GM12878 (cell line): Measurements from ENCODE around the gene SLC4A8. TPM values are rescaled to one million over a fixed set of nuclear protein-coding genes. Genes with fewer than 3 reads are reported as not detected.

Experiments
- ATAC-seq: fragments of 200-7000 bp; cut with Tn5 transposase; 3 replicates; pipeline ENCODE4 v1.9.1; 2020; ENCODE audit warnings: mild to moderate bottlenecking, moderate library complexity
- BruUV-seq: library from RNA; stranded (reverse); fragments of 400-500 nt; replicated peaks from 2 replicates; lab custom pipeline; 2021; lab: Mats Ljungman, UMichigan
- CTCF ChIA-PET: fragments of 300-600 bp; sonication (Branson Sonifier 250); formaldehyde crosslinking; extraction: SDS; loops from one replicate; lab custom pipeline; 2021; ENCODE audit warnings: inconsistent platforms; lab: Yijun Ruan, JAX
- POLR2A ChIA-PET: fragments of 350-600 bp; formaldehyde crosslinking; extraction: SDS; loops from one replicate; lab custom pipeline; 2021; ENCODE audit warnings: inconsistent platforms; lab: Charles Lee
- RAD21 ChIA-PET: fragments of 300-600 bp; sonication (Branson Sonifier 250); formaldehyde crosslinking; loops from one replicate; lab custom pipeline; 2023; ENCODE audit warnings: antibody characterized with exemption; ENCODE audit not compliant: unreplicated experiment; lab: Charles Lee
- SMC1A ChIA-PET: fragments of 300-600 bp; sonication (Branson Sonifier 250); formaldehyde crosslinking; loops from one replicate; lab custom pipeline; 2023; ENCODE audit not compliant: unreplicated experiment, uncharacterized antibody; lab: Charles Lee
- DNase-seq: peaks from one replicate; pipeline ENCODE4 v3.0.0-alpha.2; 2011; ENCODE audit warnings: low read depth, low spot score
- FAIRE-seq: peaks from 3 replicates; lab custom pipeline; 2011; peaks lifted over from hg19 to GRCh38; lab: Jason Lieb, UNC
- H2AFZ ChIP-seq: 2 replicates; pipeline ENCODE4 v1.6.0; 2011; ENCODE audit warnings: low read depth, low read length, control low read depth; ENCODE audit not compliant: control insufficient read depth
- H3K27ac ChIP-seq: 2 replicates; pipeline ENCODE4 v1.5.1; 2011; ENCODE audit warnings: control low read depth; ENCODE audit not compliant: control insufficient read depth, insufficient read depth
- H3K27me3 ChIP-seq, 2 experiments: replicated peaks in 1 of 2; 2 replicates each; pipeline versions ENCODE4 v1.6.0 to v1.6.1; 2011; ENCODE audit warnings: low read length in 1 of 2; ENCODE audit not compliant: control insufficient read depth in 2 of 2, insufficient read depth in 2 of 2
- H3K36me3 ChIP-seq, 2 experiments: 2 replicates each; pipeline ENCODE4 v1.5.1; 2011; ENCODE audit warnings: low read length in 1 of 2; ENCODE audit not compliant: control insufficient read depth in 2 of 2, insufficient read depth in 2 of 2
- H3K4me1 ChIP-seq: 2 replicates; pipeline ENCODE4 v1.6.1; 2011; ENCODE audit warnings: mild to moderate bottlenecking, low read length, moderate library complexity, mixed read lengths; ENCODE audit not compliant: control insufficient read depth, insufficient read depth
- H3K4me2 ChIP-seq: 2 replicates; pipeline ENCODE4 v1.6.0; 2011; ENCODE audit warnings: control low read depth; ENCODE audit not compliant: control insufficient read depth, insufficient read depth
- H3K4me3 ChIP-seq: fragments of 200-600 bp; sonication (generic); 2 replicates; pipeline ENCODE4 v1.5.1; 2016
- H3K79me2 ChIP-seq: 2 replicates; pipeline ENCODE4 v1.6.0; 2011; ENCODE audit warnings: low read length; ENCODE audit not compliant: control insufficient read depth, insufficient read depth
- H3K9ac ChIP-seq: 2 replicates; pipeline ENCODE4 v1.8.0; 2011; ENCODE audit warnings: low read length, control low read depth, mixed read lengths; ENCODE audit not compliant: control insufficient read depth, insufficient read depth
- H3K9me3 ChIP-seq: replicated peaks from 3 replicates; pipeline ENCODE4 v1.5.1; 2011; ENCODE audit warnings: mild to moderate bottlenecking, low read length; ENCODE audit not compliant: control insufficient read depth, insufficient read depth
- H4K20me1 ChIP-seq: 2 replicates; pipeline ENCODE4 v1.6.0; 2011; ENCODE audit not compliant: control insufficient read depth, insufficient read depth
- NFXL1 ChIP-seq: fragments of 450-650 bp; IDR thresholded peaks from 2 replicates; pipeline ENCODE4 v1.6.1; 2017; ENCODE audit warnings: antibody characterized with exemption, mild to moderate bottlenecking, borderline replicate concordance
- POU2F2 ChIP-seq: IDR thresholded peaks from 3 replicates; pipeline ENCODE4 v1.6.1; 2011; ENCODE audit warnings: low read depth, mild to moderate bottlenecking, low read length, borderline replicate concordance
- RB1 ChIP-seq: fragments of 450-650 bp; formaldehyde crosslinking; IDR thresholded peaks from 2 replicates; pipeline ENCODE4 v1.6.1; 2017; ENCODE audit warnings: mild to moderate bottlenecking, borderline replicate concordance
- RUNX3 ChIP-seq: IDR thresholded peaks from 2 replicates; pipeline ENCODE4 v1.6.1; 2012; ENCODE audit warnings: low read length, inconsistent platforms
- WGBS: methylation state at CpG from one replicate; pipeline ENCODE4 v1.1.6; 2016; ENCODE audit warnings: low lambda C conversion rate; ENCODE audit not compliant: insufficient replicate concordance, insufficient coverage; ENCODE audit errors: missing lambda C conversion rate; 5-methylcytosine and 5-hydroxymethylcytosine counted together
- in situ Hi-C: fragments of 300-500 bp; cut with MboI; formaldehyde crosslinking; loops from 9 replicates; pipeline ENCODE4 v1.14.3; 2018; ENCODE audit warnings: mixed read lengths
- intact Hi-C: fragments of 100-400 bp; cut with micrococcal nuclease; formaldehyde crosslinking; loops from one replicate; pipeline ENCODE4 v1.14.2; 2022; ENCODE audit not compliant: unreplicated experiment
- polyA plus RNA-seq, 11 experiments: library from polyadenylated mRNA; depleted of rRNA in 4 of 11; unstranded in 6 of 11; stranded (reverse) in 5 of 11; fragments of >200 nt; fragmentation: Nextera tagmentation in 4 of 11; fragmentation: Illumina TruSeq in 1 of 11; extraction: Ambion mirVana in 4 of 11; extraction: Trizol in 1 of 11; gene quantifications; 1 replicate in 1 of 11; 2 replicates in 10 of 11; pipeline versions ENCODE4 v1.2.1 to v1.2.3, GENCODE V29; 2011 to 2016; ENCODE audit warnings: inconsistent platforms in 2 of 11, missing spikeins in 2 of 11, low read depth in 1 of 11
- total RNA-seq, 4 experiments: library from RNA; depleted of rRNA in 3 of 4; stranded (reverse); fragments of >200 nt in 3 of 4; fragmentation: Illumina TruSeq in 1 of 4; extraction: Trizol in 1 of 4; gene quantifications; 2 replicates each; pipeline versions ENCODE4 v1.2.1 to v1.2.3, GENCODE V29; 2013 to 2021
- TF ChIP-seq, protein P1 (sequence below): fragments of 450-650 bp; formaldehyde crosslinking; IDR thresholded peaks from 2 replicates; pipeline ENCODE4 v1.5.0; 2022; ENCODE audit warnings: mild to moderate bottlenecking, missing genetic modification characterization

Gene SLC4A8
- total and polyA plus RNA-seq, 10 of the 15 experiments (the other 5 are each of a cell fraction or from before 2014, with no cell fraction given): 1.4 to 7.7 (median 3.7) TPM

DNA sequence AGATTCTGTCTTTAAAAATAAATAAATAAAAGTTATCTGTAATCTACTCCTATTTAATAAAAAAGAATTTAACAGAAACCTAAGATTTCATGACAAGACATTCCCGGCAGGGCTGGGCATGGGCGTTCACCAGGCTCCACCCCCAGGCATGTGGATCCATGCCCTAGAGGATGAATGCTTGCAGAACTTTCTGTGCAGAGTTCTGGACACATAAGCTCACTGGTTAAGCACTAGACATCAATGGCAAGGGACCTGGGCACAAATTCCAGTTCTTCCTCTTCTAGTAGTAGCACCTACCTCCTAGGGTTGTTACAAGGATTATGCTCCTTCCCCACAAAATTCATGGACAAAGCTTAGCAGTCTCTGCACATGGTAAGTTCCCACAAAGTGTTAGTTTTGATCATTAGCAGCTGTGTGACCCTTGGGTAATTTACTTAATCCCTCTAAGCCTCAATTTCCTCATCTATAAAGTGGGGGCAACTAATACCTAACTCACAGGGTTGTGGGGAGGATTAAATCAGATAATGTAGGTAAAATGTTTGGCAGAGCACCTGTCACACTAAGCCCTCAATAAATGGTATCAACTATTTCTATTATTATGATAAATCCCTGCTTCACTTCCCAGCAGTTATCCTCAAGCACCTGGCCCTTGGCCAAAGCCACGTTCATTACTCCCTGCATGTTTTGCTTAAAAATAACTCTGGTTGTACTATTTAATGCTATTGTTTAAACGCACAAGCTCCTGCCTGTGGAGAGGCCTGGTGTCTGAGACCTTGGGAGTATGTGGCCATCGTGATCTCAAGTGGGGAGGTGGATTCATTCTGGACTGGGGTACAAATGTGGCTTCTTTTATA, 43.2 kb upstream of the SLC4A8 start:
- ATAC-seq (no peak), DNase-seq (no peak), FAIRE-seq (no peak)
- no peaks in the 10 kb centered on the region for H3K9me3 ChIP-seq
- in situ Hi-C loops: no loop called here
- 84% methylated on average over 5 of the region's 5 CpGs for WGBS
- intact Hi-C loops: no loop called here
- H3K79me2 ChIP-seq: no peaks in the 10 kb centered on the region
- H3K4me3 ChIP-seq: no peak overlapping the region
- no peaks in the 10 kb centered on the region for H3K27me3 ChIP-seq
- TF ChIP-seq, protein P1, sequence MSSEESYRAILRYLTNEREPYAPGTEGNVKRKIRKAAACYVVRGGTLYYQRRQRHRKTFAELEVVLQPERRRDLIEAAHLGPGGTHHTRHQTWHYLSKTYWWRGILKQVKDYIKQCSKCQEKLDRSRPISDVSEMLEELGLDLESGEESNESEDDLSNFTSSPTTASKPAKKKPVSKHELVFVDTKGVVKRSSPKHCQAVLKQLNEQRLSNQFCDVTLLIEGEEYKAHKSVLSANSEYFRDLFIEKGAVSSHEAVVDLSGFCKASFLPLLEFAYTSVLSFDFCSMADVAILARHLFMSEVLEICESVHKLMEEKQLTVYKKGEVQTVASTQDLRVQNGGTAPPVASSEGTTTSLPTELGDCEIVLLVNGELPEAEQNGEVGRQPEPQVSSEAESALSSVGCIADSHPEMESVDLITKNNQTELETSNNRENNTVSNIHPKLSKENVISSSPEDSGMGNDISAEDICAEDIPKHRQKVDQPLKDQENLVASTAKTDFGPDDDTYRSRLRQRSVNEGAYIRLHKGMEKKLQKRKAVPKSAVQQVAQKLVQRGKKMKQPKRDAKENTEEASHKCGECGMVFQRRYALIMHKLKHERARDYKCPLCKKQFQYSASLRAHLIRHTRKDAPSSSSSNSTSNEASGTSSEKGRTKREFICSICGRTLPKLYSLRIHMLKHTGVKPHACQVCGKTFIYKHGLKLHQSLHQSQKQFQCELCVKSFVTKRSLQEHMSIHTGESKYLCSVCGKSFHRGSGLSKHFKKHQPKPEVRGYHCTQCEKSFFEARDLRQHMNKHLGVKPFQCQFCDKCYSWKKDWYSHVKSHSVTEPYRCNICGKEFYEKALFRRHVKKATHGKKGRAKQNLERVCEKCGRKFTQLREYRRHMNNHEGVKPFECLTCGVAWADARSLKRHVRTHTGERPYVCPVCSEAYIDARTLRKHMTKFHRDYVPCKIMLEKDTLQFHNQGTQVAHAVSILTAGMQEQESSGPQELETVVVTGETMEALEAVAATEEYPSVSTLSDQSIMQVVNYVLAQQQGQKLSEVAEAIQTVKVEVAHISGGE (CRISPR knock-in tag): no peak
- TF ChIP-seq RB1 (no peak), RUNX3 (no peak), POU2F2 (no peak), NFXL1 (no peak)
- RAD21 ChIA-PET: interaction anchor here (1.0 kb wide), 1 partner anchor 9 kb away, joined by 3 read pairs; no protein-coding TSS in a partner anchor
- H2AFZ ChIP-seq: no peak overlapping the region
- H3K27ac ChIP-seq: no peak overlapping the region
- POLR2A ChIA-PET: no interaction called here
- no peak overlapping the region for H3K4me2 ChIP-seq
- H4K20me1 ChIP-seq: no peaks in the 10 kb centered on the region
- CTCF ChIA-PET: no interaction called here
- SMC1A ChIA-PET: interaction anchor here (1.4 kb wide), 1 partner anchor 13 kb away, joined by 3 read pairs; no protein-coding TSS in a partner anchor
- H3K36me3 ChIP-seq: peaks cover 5 to 8% of the 10 kb centered on the region in 2 experiments
- BruUV-seq: no TSS peak
- no peak overlapping the region for H3K9ac ChIP-seq
- peaks cover 20% of the 10 kb centered on the region for H3K4me1 ChIP-seq
